ENCODE data around the gene ABCA2.

The ABCA2 gene

GRCh38 chr9:137027369-137028262 lies at the start of gene ABCA2:
Gene ABCA2 (minus strand): TSS chr9:137028237. CDS start chr9:137028140, 97 bp downstream.
- DNase-seq (ENCODE audit: low read depth) = no peak

GRCh38 chr9:137077010-137077747 lies 49.1 kb upstream of the ABCA2 start, which contains the start of gene UAP1L1:
Gene UAP1L1 (plus strand): TSS chr9:137077517. CDS start chr9:137077533, 16 bp downstream.
- no peak for DNase-seq (ENCODE audit: low read depth)

- no peak for DNase-seq (ENCODE audit: low read depth)
Measured at GRCh38 chr9:137076636-137077009, 48.6 kb upstream of the ABCA2 start.

GRCh38 chr9:137075275-137075775 lies 47.3 kb upstream of the ABCA2 start:
- no peak for DNase-seq (ENCODE audit: low read depth)

- no peak for DNase-seq (ENCODE audit: low read depth)
Measured at GRCh38 chr9:137074657-137075274, 46.7 kb upstream of the ABCA2 start.

- DNase-seq (ENCODE audit: low read depth) = no peak
Measured at GRCh38 chr9:137073992-137074399, 46.0 kb upstream of the ABCA2 start.

GRCh38 chr9:137071282-137071681 lies 43.2 kb upstream of the ABCA2 start:
- DNase-seq (ENCODE audit: low read depth) = no peak

GRCh38 chr9:137070906-137071275 lies 42.9 kb upstream of the ABCA2 start:
- DNase-seq (ENCODE audit: low read depth) = no peak

GRCh38 chr9:137070201-137070905 lies 42.3 kb upstream of the ABCA2 start, which contains the start of gene SAPCD2:
Gene SAPCD2 (minus strand): TSS chr9:137070557. CDS start chr9:137070460, 97 bp downstream.
- DNase-seq (ENCODE audit: low read depth) = peak; percentile 55

- DNase-seq (ENCODE audit: low read depth) = no peak
Measured at GRCh38 chr9:137069508-137070091, 41.6 kb upstream of the ABCA2 start.

- DNase-seq (ENCODE audit: low read depth) = no peak
Measured at GRCh38 chr9:137068539-137069507, 40.8 kb upstream of the ABCA2 start.

GRCh38 chr9:137067860-137068538 lies 40.0 kb upstream of the ABCA2 start:
- DNase-seq (ENCODE audit: low read depth) = peak; percentile 71

GRCh38 chr9:137066096-137066861 lies 38.2 kb upstream of the ABCA2 start:
- DNase-seq (ENCODE audit: low read depth) = no peak

- DNase-seq (ENCODE audit: low read depth) = no peak
Measured at GRCh38 chr9:137065336-137065967, 37.4 kb upstream of the ABCA2 start.

- DNase-seq (ENCODE audit: low read depth) = no peak
Measured at GRCh38 chr9:137064880-137065164, 36.8 kb upstream of the ABCA2 start.

GRCh38 chr9:137064027-137064879 lies 36.2 kb upstream of the ABCA2 start:
- peak; percentile 28 for DNase-seq (ENCODE audit: low read depth)

- DNase-seq (ENCODE audit: low read depth) = no peak
Measured at GRCh38 chr9:137063311-137064026, 35.4 kb upstream of the ABCA2 start.
